Measurements from ENCODE around the gene STAM.
A peak's percentile ranks its signal among the peaks of the same experiment; 100 is the strongest.

Gene STAM

DNA sequence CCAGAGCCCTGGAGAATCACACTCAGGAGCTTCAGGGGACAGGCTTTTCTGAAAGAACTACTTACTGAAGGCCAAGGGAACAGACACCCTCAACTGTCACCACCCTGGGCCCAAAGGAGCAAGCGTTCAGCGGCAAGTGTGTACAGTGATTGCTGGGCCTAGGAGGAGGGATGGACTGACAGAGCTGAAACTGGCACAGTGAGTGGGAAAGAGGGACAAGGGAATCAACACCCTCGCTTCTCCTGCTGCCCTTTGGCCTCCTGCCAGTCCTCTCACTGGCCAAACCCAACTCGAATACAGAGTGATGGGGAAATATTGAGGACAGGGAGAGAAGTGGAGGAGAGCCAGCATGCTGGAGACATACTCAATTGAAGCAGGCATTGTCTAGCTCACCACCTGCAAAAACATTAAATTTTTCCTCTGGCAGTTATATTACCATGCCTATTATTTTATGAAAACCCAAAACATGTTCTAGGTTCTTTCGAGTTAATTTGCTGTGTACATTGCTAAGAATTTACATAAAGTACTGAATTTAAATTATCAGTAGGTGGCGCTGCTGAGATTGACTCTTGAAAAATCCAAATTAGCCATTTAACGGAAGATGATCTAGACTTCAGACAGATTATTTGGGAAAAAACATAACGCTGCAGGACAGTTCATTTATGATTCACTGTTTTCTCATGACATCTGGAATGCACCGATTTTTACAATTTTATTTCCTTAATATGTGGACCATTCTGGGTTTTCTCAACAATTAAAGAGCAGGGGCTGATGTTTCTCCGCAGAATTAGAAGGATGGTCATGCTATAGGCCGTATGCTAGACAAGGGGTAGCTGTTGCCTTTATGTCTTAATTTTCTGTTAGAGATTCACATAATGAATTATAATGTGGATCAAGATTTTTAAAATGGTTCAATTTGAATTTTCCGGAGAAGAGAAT, 93.3 kb downstream of the STAM start:
- DNase-seq (ENCODE audit: low read depth) = peak; percentile 34
- H3K4me3 ChIP-seq (ENCODE audit: low read depth, low read length) = no peak overlapping the region
- TF ChIP-seq, protein P1, sequence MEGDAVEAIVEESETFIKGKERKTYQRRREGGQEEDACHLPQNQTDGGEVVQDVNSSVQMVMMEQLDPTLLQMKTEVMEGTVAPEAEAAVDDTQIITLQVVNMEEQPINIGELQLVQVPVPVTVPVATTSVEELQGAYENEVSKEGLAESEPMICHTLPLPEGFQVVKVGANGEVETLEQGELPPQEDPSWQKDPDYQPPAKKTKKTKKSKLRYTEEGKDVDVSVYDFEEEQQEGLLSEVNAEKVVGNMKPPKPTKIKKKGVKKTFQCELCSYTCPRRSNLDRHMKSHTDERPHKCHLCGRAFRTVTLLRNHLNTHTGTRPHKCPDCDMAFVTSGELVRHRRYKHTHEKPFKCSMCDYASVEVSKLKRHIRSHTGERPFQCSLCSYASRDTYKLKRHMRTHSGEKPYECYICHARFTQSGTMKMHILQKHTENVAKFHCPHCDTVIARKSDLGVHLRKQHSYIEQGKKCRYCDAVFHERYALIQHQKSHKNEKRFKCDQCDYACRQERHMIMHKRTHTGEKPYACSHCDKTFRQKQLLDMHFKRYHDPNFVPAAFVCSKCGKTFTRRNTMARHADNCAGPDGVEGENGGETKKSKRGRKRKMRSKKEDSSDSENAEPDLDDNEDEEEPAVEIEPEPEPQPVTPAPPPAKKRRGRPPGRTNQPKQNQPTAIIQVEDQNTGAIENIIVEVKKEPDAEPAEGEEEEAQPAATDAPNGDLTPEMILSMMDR (IDR thresholded peaks at IDR 0.05; ENCODE audit: low read depth, low read length, missing control alignments) = peak; percentile 47
- in situ Hi-C loops (cut with HindIII; ENCODE audit: low sequenced_read_pairs) = loop anchor here (5.0 kb wide), 1 partner anchor 60 kb away; no protein-coding TSS in a partner anchor

DNA sequence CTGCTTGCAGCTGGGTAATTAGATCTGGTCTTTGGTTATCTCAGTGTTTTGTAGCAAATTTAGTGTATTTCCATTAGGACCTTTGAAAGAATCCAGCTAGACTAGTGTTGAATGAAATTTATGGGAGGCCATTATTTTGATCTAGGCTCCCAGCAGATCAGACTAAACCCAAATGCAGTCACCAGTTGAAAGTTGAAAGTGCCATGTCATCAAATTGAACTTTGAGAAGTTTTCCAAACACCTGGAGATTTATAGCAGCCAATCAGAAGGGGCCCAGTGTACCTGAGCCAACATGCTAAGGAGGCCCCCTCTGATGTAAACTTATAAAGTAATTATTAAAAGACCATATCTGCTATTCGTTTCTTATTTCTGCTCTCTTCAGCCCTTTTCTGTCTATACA, 96.7 kb downstream of the STAM start:
- in situ Hi-C loops (cut with HindIII; ENCODE audit: low sequenced_read_pairs) = no loop called here
- DNase-seq (ENCODE audit: low read depth) = no peak
- TF ChIP-seq, protein P1 (IDR thresholded peaks at IDR 0.05; ENCODE audit: low read depth, low read length, missing control alignments) = no peak
- H3K4me3 ChIP-seq (ENCODE audit: low read depth, low read length) = no peak overlapping the region

GRCh38 chr10:17742918-17743317, 99.0 kb downstream of the STAM start:
- TF ChIP-seq, protein P1 (IDR thresholded peaks at IDR 0.05; ENCODE audit: low read depth, low read length, missing control alignments) = peak; percentile 80
- DNase-seq (ENCODE audit: low read depth) = peak; percentile 39
- in situ Hi-C loops (cut with HindIII; ENCODE audit: low sequenced_read_pairs) = no loop called here
- H3K4me3 ChIP-seq (ENCODE audit: low read depth, low read length) = no peak overlapping the region

- no peak overlapping the region for H3K4me3 ChIP-seq (ENCODE audit: low read depth, low read length)
- no peak for DNase-seq (ENCODE audit: low read depth)
- in situ Hi-C loops (cut with HindIII; ENCODE audit: low sequenced_read_pairs) = no loop called here
- TF ChIP-seq, protein P1 (IDR thresholded peaks at IDR 0.05; ENCODE audit: low read depth, low read length, missing control alignments) = no peak
These were observed 99.5 kb downstream of the STAM start for GRCh38 chr10:17743437-17743836.

GRCh38 chr10:17744341-17744861, 100.5 kb downstream of the STAM start:
- in situ Hi-C loops (cut with HindIII; ENCODE audit: low sequenced_read_pairs) = no loop called here
- no peak for DNase-seq (ENCODE audit: low read depth)
- no peak overlapping the region for H3K4me3 ChIP-seq (ENCODE audit: low read depth, low read length)
- TF ChIP-seq, protein P1 (IDR thresholded peaks at IDR 0.05; ENCODE audit: low read depth, low read length, missing control alignments) = no peak

DNA sequence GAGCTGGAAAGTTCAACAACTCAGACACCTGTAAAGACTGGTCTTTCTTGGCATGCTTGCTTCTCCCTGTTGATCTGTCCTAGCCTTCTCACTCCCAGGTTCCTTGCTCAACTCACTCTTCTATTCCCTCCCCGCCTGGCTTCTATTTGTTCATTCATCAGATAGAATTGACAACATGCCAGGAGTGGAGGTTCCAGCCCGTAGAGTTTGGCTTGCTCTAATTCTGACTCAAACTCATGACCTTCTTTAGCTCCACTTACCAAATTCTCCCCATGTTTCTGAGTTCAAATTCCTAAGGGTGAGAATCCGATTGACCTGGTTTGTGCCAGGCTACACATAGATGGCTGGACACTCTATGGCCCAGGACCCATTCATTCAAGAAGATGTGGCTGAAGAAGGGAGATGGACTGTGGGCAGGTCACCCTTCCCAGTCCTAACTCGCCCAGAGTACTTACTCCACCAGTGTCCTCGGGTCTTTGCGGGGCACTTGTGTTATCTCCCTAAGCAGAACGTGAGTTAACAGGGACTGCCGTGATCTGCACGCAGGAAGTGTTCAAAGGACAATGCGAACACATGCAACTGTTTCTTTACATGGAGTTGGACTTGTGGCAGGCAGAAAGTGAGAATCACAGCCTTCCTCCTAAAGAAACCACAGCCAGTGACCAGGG, 104.1 kb downstream of the STAM start:
- in situ Hi-C loops (cut with HindIII; ENCODE audit: low sequenced_read_pairs) = no loop called here
- no peak for DNase-seq (ENCODE audit: low read depth)
- TF ChIP-seq, protein P1 (IDR thresholded peaks at IDR 0.05; ENCODE audit: low read depth, low read length, missing control alignments) = no peak
- H3K4me3 ChIP-seq (ENCODE audit: low read depth, low read length) = no peak overlapping the region
